NCI-H69 (cell line): Measurements from ENCODE around the gene SCEL.
"Not testable (repeated sequence)": the region's sequence is repeated elsewhere in the genome, so short reads cannot be mapped to it uniquely, and the experiment has no call there.

Experiments
- DNase-seq: peaks from one replicate; lab custom pipeline; 2025; lab: John Stamatoyannopoulos, UW

The SCEL gene

GRCh38 chr13:77662301-77662700, 126.8 kb downstream of the SCEL start:
- DNase-seq, result not testable (repeated sequence)

- not testable (repeated sequence) for DNase-seq
Measured at GRCh38 chr13:77662831-77663230, 127.3 kb downstream of the SCEL start.

- DNase-seq, result peak; percentile 36
Measured at GRCh38 chr13:77674852-77675251, 139.3 kb downstream of the SCEL start.

DNA sequence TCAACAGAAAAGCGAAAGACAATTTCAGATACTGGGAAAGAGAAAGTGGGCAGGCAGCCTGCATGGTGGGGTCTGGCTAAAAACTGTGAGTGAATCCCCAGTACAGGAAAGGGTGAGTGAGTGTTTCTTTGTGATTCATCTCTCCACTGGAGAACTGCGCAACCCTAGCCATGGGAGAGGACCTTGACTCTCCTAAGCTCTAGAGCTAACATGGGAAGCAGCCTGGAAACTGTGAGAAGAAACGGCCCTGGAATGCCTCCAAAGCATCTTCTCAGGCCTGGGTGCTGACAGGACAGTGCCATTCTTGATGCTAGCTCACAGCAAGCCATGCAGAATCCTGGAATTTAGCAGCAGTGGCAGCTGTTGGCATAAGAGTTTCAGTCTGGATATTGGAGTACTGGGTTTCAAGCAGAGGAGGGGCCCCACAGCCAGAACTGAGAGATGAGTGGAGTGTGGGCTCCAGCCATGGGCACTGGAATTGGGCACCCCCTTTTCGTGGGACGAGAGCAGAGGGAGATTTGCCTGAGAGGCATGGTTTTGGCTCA, 143.3 kb downstream of the SCEL start:
- DNase-seq, result peak; percentile 9

GRCh38 chr13:77687799-77688198, 152.3 kb downstream of the SCEL start:
- no peak for DNase-seq

- DNase-seq, result peak; percentile 13
Measured at GRCh38 chr13:77691871-77692270, 156.4 kb downstream of the SCEL start.

GRCh38 chr13:77692746-77693448, 157.4 kb downstream of the SCEL start:
- DNase-seq, result no peak

DNA sequence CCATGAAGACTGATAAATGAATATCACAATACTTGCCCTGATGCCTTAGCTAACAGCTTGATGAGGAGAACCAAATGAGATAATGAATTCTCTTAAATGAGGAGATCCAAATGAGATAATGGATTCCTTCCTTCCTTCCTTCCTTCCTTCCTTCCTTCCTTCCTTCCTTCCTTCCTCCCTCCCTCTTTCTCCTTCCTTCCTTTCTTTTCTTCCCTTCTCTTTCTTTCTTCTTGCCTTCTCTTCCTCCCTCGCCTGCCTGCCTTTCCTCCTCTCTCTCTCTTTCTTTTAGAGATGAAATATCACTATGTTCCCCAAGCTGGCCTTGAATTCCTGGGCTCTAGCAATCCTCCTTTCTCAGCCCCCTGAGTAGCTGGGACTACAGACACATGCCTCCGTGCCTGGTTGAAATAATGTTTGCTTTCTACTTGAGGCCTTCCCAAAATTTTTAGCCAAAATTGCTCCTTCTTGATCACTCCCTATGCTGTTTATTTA, 158.0 kb downstream of the SCEL start:
- no peak for DNase-seq
